NCI-H446 (cell line): ENCODE data around the gene CCDC146.
"Not testable (repeated sequence)": the region's sequence is repeated elsewhere in the genome, so short reads cannot be mapped to it uniquely, and the experiment has no call there.

ENCODE experiments used
- DNase-seq, 2 experiments: peaks; one replicate each; lab custom pipeline; 2025; lab: John Stamatoyannopoulos, UW

CCDC146 gene

DNA sequence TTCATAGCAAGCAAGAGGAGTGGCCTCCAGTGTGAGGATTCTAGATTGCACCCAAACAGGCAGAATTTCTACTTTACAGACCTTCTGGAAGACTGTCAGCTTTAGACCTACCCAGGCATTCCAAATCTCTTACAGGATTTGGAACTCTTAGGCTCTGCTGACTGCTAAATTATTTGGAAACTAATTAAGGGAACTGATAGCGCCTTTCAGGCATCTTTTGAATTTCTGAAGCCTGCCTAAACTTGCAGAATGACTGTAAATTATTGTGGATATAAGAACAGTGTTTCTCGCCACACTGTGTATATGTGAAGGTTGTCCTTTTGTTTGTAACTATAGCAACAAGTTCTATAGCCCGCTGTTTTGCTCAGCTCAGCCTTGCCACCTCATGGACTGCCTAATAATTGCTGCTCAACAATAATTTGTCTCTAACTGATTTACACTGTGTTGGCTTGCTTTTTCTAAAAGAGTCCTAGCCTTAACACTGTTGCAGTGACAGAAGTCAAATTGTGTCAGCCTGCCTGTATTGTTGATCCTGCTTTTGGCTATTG is 32.6 kb downstream of the CCDC146 start:
- DNase-seq, result not testable (repeated sequence)

DNA sequence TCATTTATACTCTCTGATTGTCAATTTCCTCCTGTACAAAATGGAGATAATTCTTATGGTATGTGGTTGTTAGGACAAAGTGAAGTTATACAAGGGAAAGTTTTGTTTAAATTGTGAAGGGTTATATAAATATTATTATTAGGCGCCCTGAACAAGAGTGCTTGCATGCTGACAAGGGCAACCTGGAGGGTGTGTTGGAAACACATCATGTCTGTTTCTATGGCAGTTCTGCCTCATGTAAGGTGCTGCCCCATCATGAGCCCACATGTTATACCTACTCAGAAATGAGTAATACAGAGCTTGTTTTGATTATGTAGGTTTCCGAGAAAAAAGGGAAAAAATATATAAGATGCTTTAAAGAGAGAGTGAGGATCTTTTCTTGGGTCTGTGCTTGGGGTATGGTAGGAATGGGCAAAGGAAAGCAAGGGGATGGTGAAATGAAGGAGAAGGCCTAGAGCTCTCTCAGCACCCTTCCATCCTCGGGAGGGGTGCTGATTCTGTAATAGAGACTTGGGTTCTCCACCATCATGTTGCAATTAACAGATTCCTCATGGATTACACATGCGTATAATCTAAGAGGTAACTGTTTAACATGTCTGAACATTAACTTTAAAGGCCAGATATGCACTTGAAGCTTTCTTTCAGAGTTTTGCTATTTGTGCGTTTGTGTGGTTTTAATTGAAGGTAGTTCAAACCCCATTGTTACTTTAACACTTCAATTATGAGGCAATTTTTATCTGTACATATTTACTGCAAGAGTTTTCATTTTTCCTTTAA is 33.4 kb downstream of the CCDC146 start:
- DNase-seq, result not testable (repeated sequence)

GRCh38 chr7:77157034-77157433 is 34.6 kb downstream of the CCDC146 start:
- not testable (repeated sequence) for DNase-seq

GRCh38 chr7:77157446-77157845 is 35.0 kb downstream of the CCDC146 start:
- no peak for DNase-seq

GRCh38 chr7:77171073-77171472 is 48.7 kb downstream of the CCDC146 start:
- DNase-seq, result not testable (repeated sequence)

- DNase-seq, result not testable (repeated sequence)
Observed at GRCh38 chr7:77172437-77173172, 50.2 kb downstream of the CCDC146 start.

GRCh38 chr7:77174418-77174817 is 52.0 kb downstream of the CCDC146 start:
- DNase-seq, result not testable (repeated sequence)

GRCh38 chr7:77175274-77175800 is 52.9 kb downstream of the CCDC146 start:
- DNase-seq, result not testable (repeated sequence)

GRCh38 chr7:77177321-77177904 is 55.0 kb downstream of the CCDC146 start:
- not testable (repeated sequence) for DNase-seq

GRCh38 chr7:77178024-77178423 is 55.6 kb downstream of the CCDC146 start:
- not testable (repeated sequence) for DNase-seq

DNA sequence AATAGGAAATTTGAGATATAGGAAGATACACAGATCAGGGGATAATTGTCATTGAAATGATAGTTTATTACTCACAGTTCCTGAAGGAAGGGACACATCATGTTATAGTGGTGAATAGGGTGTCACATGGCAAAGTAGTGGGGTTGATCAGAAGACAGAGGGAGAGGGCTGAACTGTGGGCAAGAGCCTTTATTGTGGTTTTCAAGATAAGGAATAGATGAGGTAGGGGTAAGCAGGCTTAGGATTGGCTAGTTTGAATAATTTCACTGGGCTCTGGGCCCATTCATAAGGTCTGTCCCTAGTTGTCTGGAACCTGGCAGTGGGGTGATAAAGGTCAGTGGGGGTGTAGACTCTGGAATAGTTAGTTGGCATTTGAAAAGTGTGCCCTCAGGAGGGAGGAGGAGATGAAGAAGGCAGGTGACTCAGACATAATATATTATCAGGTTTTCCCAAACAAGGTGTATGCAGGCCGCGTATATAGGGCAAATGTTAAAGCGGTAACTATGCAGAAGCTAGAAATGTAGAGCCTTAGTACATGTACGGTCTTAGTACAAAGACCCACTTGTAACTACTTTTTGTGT is 58.7 kb downstream of the CCDC146 start:
- DNase-seq, result no peak

- no peak for DNase-seq
Observed at GRCh38 chr7:77181734-77182133, 59.3 kb downstream of the CCDC146 start.

GRCh38 chr7:77182261-77182660 is 59.8 kb downstream of the CCDC146 start:
- no peak for DNase-seq

GRCh38 chr7:77184463-77184862 is 62.0 kb downstream of the CCDC146 start:
- no peak for DNase-seq

GRCh38 chr7:77184990-77185389 is 62.6 kb downstream of the CCDC146 start:
- no peak for DNase-seq

- no peak for DNase-seq
Observed at GRCh38 chr7:77185866-77186265, 63.5 kb downstream of the CCDC146 start.

- DNase-seq, result no peak
Observed at GRCh38 chr7:77188731-77189437, 66.5 kb downstream of the CCDC146 start.

DNA sequence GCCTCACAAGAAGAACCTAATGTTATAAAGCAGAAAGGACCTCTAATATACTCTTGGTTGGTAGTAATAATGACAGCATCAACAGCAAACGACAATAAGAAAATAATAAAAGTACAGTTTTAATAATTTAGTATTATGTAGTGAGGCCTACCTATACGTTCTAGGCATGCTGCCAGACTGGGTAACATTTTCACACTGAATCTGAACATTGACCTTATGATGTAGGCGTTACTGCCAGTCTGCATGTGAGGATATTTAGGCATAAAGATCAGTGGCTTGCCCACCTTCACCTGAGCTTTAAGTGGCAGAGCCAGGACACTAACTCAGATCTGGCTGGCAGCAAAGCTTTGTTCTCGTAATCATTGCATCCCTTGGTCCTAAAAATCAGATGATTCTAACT is 74.7 kb downstream of the CCDC146 start:
- no peak for DNase-seq

DNA sequence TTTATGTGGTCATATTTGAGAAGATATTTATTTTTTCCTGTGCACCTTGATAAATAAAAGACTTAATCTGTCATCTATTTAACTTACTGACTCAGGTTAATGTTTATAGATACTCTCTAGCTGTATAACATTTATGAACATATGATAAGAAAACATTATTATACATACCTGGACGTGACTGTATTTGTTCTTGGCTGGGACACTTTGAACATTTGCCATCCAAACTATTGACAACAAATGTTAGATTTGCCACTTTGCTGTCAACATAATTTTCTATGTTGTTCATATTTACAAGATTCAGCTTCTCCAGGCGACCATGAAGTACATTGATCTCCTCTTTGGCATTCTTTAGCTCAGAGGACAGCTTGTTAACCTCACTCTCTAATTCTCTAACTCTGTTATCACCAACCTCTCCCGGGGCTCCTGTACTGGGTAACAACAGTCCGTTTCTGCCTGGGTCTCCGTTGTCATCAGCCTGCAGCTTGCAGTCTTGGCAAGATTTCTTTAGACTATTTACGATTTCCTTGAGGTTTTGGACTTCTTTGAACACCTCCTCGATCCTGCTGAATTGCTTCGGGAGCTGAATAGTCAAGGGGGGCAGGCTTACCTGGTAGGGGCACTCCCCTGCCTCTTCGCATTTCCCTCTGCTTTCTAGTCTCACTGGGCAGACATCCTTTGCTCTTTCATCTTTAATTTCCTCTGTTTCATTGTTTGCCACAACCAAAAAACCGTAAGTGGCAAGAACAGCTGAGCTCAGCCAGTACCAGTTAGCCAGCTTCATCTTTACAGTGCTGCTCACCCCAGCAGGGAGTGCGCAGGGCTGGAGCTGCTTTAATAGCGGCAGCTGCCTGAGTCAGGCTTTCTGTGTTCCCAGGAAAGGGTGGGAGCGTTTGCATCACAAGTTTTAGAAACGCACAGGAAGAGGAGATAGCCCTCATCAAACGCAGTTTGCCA is 76.9 kb downstream of the CCDC146 start, which contains the start of gene FGL2:
Gene FGL2, minus strand, starts transcription at position 807 of the 954 bp plus-strand sequence. Its CDS starts 26 bp downstream, at position 781.
- no peak for DNase-seq

- DNase-seq, result no peak
Observed at GRCh38 chr7:77200542-77200941, 78.1 kb downstream of the CCDC146 start.
